GM12891 (cell line): ENCODE data around the gene PIBF1.
"Not testable (repeated sequence)": the region's sequence is repeated elsewhere in the genome, so short reads cannot be mapped to it uniquely, and the experiment has no call there.

Experiments used
- DNase-seq: peaks from one replicate; pipeline ENCODE4 v3.0.0; 2011; ENCODE audit warnings: low spot score; ENCODE audit not compliant: insufficient read length
- FAIRE-seq: peaks from 2 replicates; lab custom pipeline; 2011; peaks lifted over from hg19 to GRCh38; lab: Jason Lieb, UNC
- PAX5 ChIP-seq: IDR thresholded peaks from 2 replicates; pipeline ENCODE4 v1.6.1; 2011; ENCODE audit warnings: low read length, moderate library complexity, mild to moderate bottlenecking; ENCODE audit not compliant: insufficient read depth, severe bottlenecking
- POLR2A ChIP-seq: IDR thresholded peaks from 2 replicates; pipeline ENCODE4 v1.6.1; 2011; ENCODE audit warnings: low read depth, low read length, control low read depth
- POLR2AphosphoS5 ChIP-seq: IDR thresholded peaks from 2 replicates; pipeline ENCODE4 v1.6.1; 2011; ENCODE audit warnings: low read depth, low read length, control low read depth
- POU2F2 ChIP-seq: IDR thresholded peaks from 2 replicates; pipeline ENCODE4 v1.6.1; 2011; ENCODE audit warnings: low read depth, mild to moderate bottlenecking, control low read depth, low read length, moderate library complexity
- SPI1 ChIP-seq: IDR thresholded peaks from 2 replicates; pipeline ENCODE4 v1.6.1; 2011; ENCODE audit warnings: low read depth, low read length, control low read depth
- TAF1 ChIP-seq: IDR thresholded peaks from 2 replicates; pipeline ENCODE4 v1.6.1; 2011; ENCODE audit warnings: low read depth, low read length, control low read depth

PIBF1 gene

GRCh38 chr13:73025217-73026012 is 243.5 kb downstream of the PIBF1 start:
- FAIRE-seq: no peak
- DNase-seq: no peak
- TF ChIP-seq POU2F2: no peak

DNA sequence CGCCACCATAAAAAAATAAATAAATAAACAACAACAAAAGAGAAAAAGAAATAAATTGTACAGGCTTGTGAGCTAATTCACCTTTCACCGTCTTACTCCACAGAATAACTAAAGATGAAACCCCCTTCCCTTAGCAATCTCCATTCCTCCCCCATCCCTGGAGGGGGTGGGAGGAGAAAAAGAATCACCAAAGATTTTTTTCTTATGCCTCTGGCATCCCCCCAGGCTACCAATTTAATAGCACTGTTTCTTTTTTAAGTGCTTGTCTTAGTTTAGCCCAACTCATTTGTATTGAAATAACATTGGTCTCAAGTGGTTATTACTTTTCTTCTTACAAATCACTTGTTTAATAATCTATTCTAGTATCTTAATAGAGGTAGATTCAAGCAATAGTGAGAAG is 253.0 kb downstream of the PIBF1 start:
- FAIRE-seq (no peak), DNase-seq (no peak)
- TF ChIP-seq POLR2A (no peak), PAX5 (no peak)

- DNase-seq (no peak), FAIRE-seq (no peak)
- TF ChIP-seq SPI1 (no peak), POLR2A (no peak), POU2F2 (no peak), POLR2AphosphoS5 (no peak), TAF1 (no peak), PAX5 (no peak)
Measured at GRCh38 chr13:73035660-73036059, 253.7 kb downstream of the PIBF1 start.

- no peak for DNase-seq
- FAIRE-seq: peak; percentile 9
- TF ChIP-seq PAX5 (no peak), POU2F2 (no peak), TAF1 (no peak), SPI1 (no peak), POLR2AphosphoS5 (no peak), POLR2A (no peak)
Measured at GRCh38 chr13:73036566-73036965, 254.6 kb downstream of the PIBF1 start.

DNA sequence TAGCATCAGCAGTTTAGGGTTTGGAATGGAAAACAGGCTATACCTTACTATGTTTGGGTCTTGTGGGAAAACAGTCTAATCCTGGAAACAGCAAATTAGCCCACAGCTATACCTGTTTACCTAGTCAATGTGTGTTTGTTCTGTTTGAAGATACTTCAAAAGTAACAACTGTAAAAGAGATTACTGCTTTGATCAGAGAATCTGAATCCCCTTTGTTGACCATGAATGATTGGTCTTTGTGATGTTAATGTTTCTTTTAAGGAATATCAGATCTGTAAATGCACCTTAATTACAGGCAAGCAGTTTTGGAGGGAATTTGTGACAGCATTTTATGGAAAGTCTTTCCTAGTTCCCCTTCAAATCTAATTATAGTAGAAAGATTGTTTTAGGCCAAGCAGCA is 256.1 kb downstream of the PIBF1 start:
- no peak for FAIRE-seq
- DNase-seq: no peak
- no peak for TF ChIP-seq POLR2A
- TF ChIP-seq POU2F2: no peak
- TF ChIP-seq POLR2AphosphoS5: no peak
- no peak for TF ChIP-seq PAX5
- TF ChIP-seq TAF1: no peak
- no peak for TF ChIP-seq SPI1

DNA sequence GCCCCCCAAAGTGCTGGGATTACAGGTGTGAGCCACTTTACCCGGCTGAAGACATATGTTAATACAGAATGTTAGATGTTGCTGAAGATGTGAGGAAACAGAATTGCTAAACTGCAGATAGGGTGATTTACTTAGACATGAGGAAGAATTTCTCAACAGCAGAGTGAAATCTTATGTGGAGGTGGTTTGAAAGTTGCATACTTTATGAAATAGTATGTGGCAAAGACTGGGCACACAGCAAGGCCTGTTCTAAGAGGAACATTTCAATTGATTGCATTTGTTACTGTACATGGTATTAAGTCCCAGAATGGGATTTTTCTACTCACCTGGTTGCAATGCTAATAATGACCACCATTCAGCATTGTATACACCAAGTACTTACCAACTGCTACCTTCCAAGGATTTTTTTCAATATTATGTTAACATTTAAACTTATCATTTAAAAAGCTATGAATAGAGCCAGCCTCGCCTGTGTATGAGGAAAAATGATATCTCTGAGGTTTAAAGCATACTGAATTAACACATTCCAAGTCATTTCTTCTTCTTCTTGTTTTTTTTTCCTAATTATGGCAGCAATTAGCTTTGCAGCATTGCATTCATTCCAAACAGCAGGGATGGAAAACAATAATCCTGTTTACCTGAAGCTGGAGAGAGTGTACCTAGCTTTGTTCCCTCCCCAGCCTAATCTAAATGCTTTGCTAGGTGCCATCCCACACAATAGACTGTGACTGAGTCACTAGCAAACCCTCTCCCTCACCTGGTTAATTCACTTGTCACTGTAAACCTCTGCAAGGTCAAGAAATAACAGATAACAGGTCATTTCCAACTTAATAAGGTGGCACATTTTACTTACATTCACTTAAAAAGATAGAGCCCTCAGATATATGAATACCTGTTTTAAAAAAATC is 257.5 kb downstream of the PIBF1 start:
- DNase-seq: no peak
- FAIRE-seq: no peak
- no peak for TF ChIP-seq TAF1
- no peak for TF ChIP-seq PAX5
- no peak for TF ChIP-seq POU2F2
- TF ChIP-seq SPI1: no peak
- no peak for TF ChIP-seq POLR2A
- no peak for TF ChIP-seq POLR2AphosphoS5

DNA sequence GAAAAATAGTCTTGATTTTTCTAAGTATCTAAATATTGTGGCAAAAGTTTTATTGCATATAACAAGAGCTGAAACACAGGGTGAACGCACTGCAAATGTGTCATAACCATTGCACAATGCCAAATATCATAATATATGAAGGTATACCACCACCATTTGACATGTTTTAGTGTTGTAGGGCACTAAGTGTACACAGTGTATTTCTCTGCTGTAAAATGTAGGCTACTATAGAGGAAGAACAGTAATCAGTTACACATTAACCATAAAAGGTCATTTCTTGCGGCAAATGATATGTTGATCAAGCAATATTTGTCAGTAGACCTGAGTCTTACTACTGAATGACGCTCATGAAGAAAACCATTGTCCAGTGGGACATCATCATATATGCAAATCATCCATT is 258.6 kb downstream of the PIBF1 start:
- FAIRE-seq: no peak
- TF ChIP-seq TAF1 (no peak), POU2F2 (no peak), POLR2A (no peak), SPI1 (no peak), POLR2AphosphoS5 (no peak), PAX5 (no peak)

GRCh38 chr13:73040968-73041596 is 259.1 kb downstream of the PIBF1 start:
- no peak for DNase-seq
- TF ChIP-seq POU2F2 (no peak), POLR2AphosphoS5 (no peak), TAF1 (no peak), POLR2A (no peak), PAX5 (no peak), SPI1 (no peak)
- no peak for FAIRE-seq

More for the DNA sequence above, 258.6 kb downstream of the PIBF1 start:
- DNase-seq: no peak

GRCh38 chr13:73045031-73045430 is 263.1 kb downstream of the PIBF1 start:
- FAIRE-seq (no peak), DNase-seq (no peak)
- TF ChIP-seq PAX5 (no peak), TAF1 (no peak), POLR2AphosphoS5 (no peak), POU2F2 (no peak), SPI1 (no peak), POLR2A (no peak)

- DNase-seq, FAIRE-seq: not testable (repeated sequence)
Measured at GRCh38 chr13:73048615-73049014, 266.7 kb downstream of the PIBF1 start.
